GM12878 (cell line): Measurements from ENCODE around the gene CAMKMT. TPM values are rescaled to one million over a fixed set of nuclear protein-coding genes. Genes with fewer than 3 reads are reported as not detected.

ENCODE experiments used
- ATAC-seq: fragments of 200-7000 bp; cut with Tn5 transposase; 3 replicates; pipeline ENCODE4 v1.9.1; 2020; ENCODE audit warnings: mild to moderate bottlenecking, moderate library complexity
- BruUV-seq: library from RNA; stranded (reverse); fragments of 400-500 nt; replicated peaks from 2 replicates; lab custom pipeline; 2021; lab: Mats Ljungman, UMichigan
- CTCF ChIA-PET: fragments of 300-600 bp; sonication (Branson Sonifier 250); formaldehyde crosslinking; extraction: SDS; loops from one replicate; lab custom pipeline; 2021; ENCODE audit warnings: inconsistent platforms; lab: Yijun Ruan, JAX
- POLR2A ChIA-PET: fragments of 350-600 bp; formaldehyde crosslinking; extraction: SDS; loops from one replicate; lab custom pipeline; 2021; ENCODE audit warnings: inconsistent platforms; lab: Charles Lee
- RAD21 ChIA-PET: fragments of 300-600 bp; sonication (Branson Sonifier 250); formaldehyde crosslinking; loops from one replicate; lab custom pipeline; 2023; ENCODE audit warnings: antibody characterized with exemption; ENCODE audit not compliant: unreplicated experiment; lab: Charles Lee
- SMC1A ChIA-PET: fragments of 300-600 bp; sonication (Branson Sonifier 250); formaldehyde crosslinking; loops from one replicate; lab custom pipeline; 2023; ENCODE audit not compliant: unreplicated experiment, uncharacterized antibody; lab: Charles Lee
- DNase-seq: peaks from one replicate; pipeline ENCODE4 v3.0.0-alpha.2; 2011; ENCODE audit warnings: low read depth, low spot score
- FAIRE-seq: peaks from 3 replicates; lab custom pipeline; 2011; peaks lifted over from hg19 to GRCh38; lab: Jason Lieb, UNC
- H2AFZ ChIP-seq: 2 replicates; pipeline ENCODE4 v1.6.0; 2011; ENCODE audit warnings: low read depth, low read length, control low read depth; ENCODE audit not compliant: control insufficient read depth
- H3K27ac ChIP-seq: 2 replicates; pipeline ENCODE4 v1.5.1; 2011; ENCODE audit warnings: control low read depth; ENCODE audit not compliant: control insufficient read depth, insufficient read depth
- H3K27me3 ChIP-seq, 2 experiments: replicated peaks in 1 of 2; 2 replicates each; pipeline versions ENCODE4 v1.6.0 to v1.6.1; 2011; ENCODE audit warnings: low read length in 1 of 2; ENCODE audit not compliant: control insufficient read depth in 2 of 2, insufficient read depth in 2 of 2
- H3K36me3 ChIP-seq, 2 experiments: 2 replicates each; pipeline ENCODE4 v1.5.1; 2011; ENCODE audit warnings: low read length in 1 of 2; ENCODE audit not compliant: control insufficient read depth in 2 of 2, insufficient read depth in 2 of 2
- H3K4me1 ChIP-seq: 2 replicates; pipeline ENCODE4 v1.6.1; 2011; ENCODE audit warnings: mild to moderate bottlenecking, low read length, moderate library complexity, mixed read lengths; ENCODE audit not compliant: control insufficient read depth, insufficient read depth
- H3K4me2 ChIP-seq: 2 replicates; pipeline ENCODE4 v1.6.0; 2011; ENCODE audit warnings: control low read depth; ENCODE audit not compliant: control insufficient read depth, insufficient read depth
- H3K4me3 ChIP-seq: fragments of 200-600 bp; sonication (generic); 2 replicates; pipeline ENCODE4 v1.5.1; 2016
- H3K79me2 ChIP-seq: 2 replicates; pipeline ENCODE4 v1.6.0; 2011; ENCODE audit warnings: low read length; ENCODE audit not compliant: control insufficient read depth, insufficient read depth
- H3K9ac ChIP-seq: 2 replicates; pipeline ENCODE4 v1.8.0; 2011; ENCODE audit warnings: low read length, control low read depth, mixed read lengths; ENCODE audit not compliant: control insufficient read depth, insufficient read depth
- H3K9me3 ChIP-seq: replicated peaks from 3 replicates; pipeline ENCODE4 v1.5.1; 2011; ENCODE audit warnings: mild to moderate bottlenecking, low read length; ENCODE audit not compliant: control insufficient read depth, insufficient read depth
- H4K20me1 ChIP-seq: 2 replicates; pipeline ENCODE4 v1.6.0; 2011; ENCODE audit not compliant: control insufficient read depth, insufficient read depth
- CBFB ChIP-seq: IDR thresholded peaks from 2 replicates; pipeline ENCODE4 v1.6.1; 2016; ENCODE audit warnings: antibody characterized with exemption, low read depth
- E2F8 ChIP-seq: fragments of 450-650 bp; IDR thresholded peaks from 2 replicates; pipeline ENCODE4 v1.6.1; 2018; ENCODE audit warnings: mild to moderate bottlenecking, low read depth, moderate library complexity; ENCODE audit not compliant: partially characterized antibody
- PAX8 ChIP-seq: fragments of 450-650 bp; IDR thresholded peaks from 2 replicates; pipeline ENCODE4 v1.6.1; 2017; ENCODE audit warnings: mild to moderate bottlenecking, moderate library complexity
- SREBF1 ChIP-seq: IDR thresholded peaks from 2 replicates; pipeline ENCODE4 v1.6.1; 2012; ENCODE audit warnings: mild to moderate bottlenecking, low read length
- ZNF207 ChIP-seq: fragments of 450-650 bp; IDR thresholded peaks from 2 replicates; pipeline ENCODE4 v1.6.1; 2014; ENCODE audit warnings: antibody characterized with exemption, mild to moderate bottlenecking, borderline replicate concordance
- ZNF622 ChIP-seq: fragments of 450-650 bp; IDR thresholded peaks from 2 replicates; pipeline ENCODE4 v1.6.1; 2017; ENCODE audit warnings: mild to moderate bottlenecking, inconsistent platforms
- WGBS: methylation state at CpG from one replicate; pipeline ENCODE4 v1.1.6; 2016; ENCODE audit warnings: low lambda C conversion rate; ENCODE audit not compliant: insufficient replicate concordance, insufficient coverage; ENCODE audit errors: missing lambda C conversion rate; 5-methylcytosine and 5-hydroxymethylcytosine counted together
- in situ Hi-C: fragments of 300-500 bp; cut with MboI; formaldehyde crosslinking; loops from 9 replicates; pipeline ENCODE4 v1.14.3; 2018; ENCODE audit warnings: mixed read lengths
- intact Hi-C: fragments of 100-400 bp; cut with micrococcal nuclease; formaldehyde crosslinking; loops from one replicate; pipeline ENCODE4 v1.14.2; 2022; ENCODE audit not compliant: unreplicated experiment
- polyA plus RNA-seq, 11 experiments: library from polyadenylated mRNA; depleted of rRNA in 4 of 11; unstranded in 6 of 11; stranded (reverse) in 5 of 11; fragments of >200 nt; fragmentation: Nextera tagmentation in 4 of 11; fragmentation: Illumina TruSeq in 1 of 11; extraction: Ambion mirVana in 4 of 11; extraction: Trizol in 1 of 11; gene quantifications; 1 replicate in 1 of 11; 2 replicates in 10 of 11; pipeline versions ENCODE4 v1.2.1 to v1.2.3, GENCODE V29; 2011 to 2016; ENCODE audit warnings: inconsistent platforms in 2 of 11, missing spikeins in 2 of 11, low read depth in 1 of 11
- total RNA-seq, 4 experiments: library from RNA; depleted of rRNA in 3 of 4; stranded (reverse); fragments of >200 nt in 3 of 4; fragmentation: Illumina TruSeq in 1 of 4; extraction: Trizol in 1 of 4; gene quantifications; 2 replicates each; pipeline versions ENCODE4 v1.2.1 to v1.2.3, GENCODE V29; 2013 to 2021
- TF ChIP-seq, protein P1 (sequence below): fragments of 450-650 bp; IDR thresholded peaks from 2 replicates; pipeline ENCODE4 v1.6.1; 2017; ENCODE audit warnings: mild to moderate bottlenecking, moderate library complexity

The CAMKMT gene
- total and polyA plus RNA-seq, 10 of the 15 experiments (the other 5 are each of a cell fraction or from before 2014, with no cell fraction given): 2.7 to 16.0 (median 11.8) TPM

GRCh38 chr2:44441200-44441599 is 79.5 kb downstream of the CAMKMT start:
- intact Hi-C loops: no loop called here
- H3K27me3 ChIP-seq: no peaks in the 10 kb centered on the region
- FAIRE-seq (no peak), DNase-seq (no peak), ATAC-seq (no peak)
- TF ChIP-seq, protein P1, sequence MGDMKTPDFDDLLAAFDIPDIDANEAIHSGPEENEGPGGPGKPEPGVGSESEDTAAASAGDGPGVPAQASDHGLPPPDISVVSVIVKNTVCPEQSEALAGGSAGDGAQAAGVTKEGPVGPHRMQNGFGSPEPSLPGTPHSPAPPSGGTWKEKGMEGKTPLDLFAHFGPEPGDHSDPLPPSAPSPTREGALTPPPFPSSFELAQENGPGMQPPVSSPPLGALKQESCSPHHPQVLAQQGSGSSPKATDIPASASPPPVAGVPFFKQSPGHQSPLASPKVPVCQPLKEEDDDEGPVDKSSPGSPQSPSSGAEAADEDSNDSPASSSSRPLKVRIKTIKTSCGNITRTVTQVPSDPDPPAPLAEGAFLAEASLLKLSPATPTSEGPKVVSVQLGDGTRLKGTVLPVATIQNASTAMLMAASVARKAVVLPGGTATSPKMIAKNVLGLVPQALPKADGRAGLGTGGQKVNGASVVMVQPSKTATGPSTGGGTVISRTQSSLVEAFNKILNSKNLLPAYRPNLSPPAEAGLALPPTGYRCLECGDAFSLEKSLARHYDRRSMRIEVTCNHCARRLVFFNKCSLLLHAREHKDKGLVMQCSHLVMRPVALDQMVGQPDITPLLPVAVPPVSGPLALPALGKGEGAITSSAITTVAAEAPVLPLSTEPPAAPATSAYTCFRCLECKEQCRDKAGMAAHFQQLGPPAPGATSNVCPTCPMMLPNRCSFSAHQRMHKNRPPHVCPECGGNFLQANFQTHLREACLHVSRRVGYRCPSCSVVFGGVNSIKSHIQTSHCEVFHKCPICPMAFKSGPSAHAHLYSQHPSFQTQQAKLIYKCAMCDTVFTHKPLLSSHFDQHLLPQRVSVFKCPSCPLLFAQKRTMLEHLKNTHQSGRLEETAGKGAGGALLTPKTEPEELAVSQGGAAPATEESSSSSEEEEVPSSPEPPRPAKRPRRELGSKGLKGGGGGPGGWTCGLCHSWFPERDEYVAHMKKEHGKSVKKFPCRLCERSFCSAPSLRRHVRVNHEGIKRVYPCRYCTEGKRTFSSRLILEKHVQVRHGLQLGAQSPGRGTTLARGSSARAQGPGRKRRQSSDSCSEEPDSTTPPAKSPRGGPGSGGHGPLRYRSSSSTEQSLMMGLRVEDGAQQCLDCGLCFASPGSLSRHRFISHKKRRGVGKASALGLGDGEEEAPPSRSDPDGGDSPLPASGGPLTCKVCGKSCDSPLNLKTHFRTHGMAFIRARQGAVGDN: no peak
- TF ChIP-seq ZNF207 (no peak), ZNF622 (no peak), CBFB (no peak), PAX8 (no peak), E2F8 (no peak), SREBF1 (no peak)
- no peak overlapping the region for H3K27ac ChIP-seq
- BruUV-seq: no TSS peak
- ChIA-PET SMC1A (interaction anchor here (0.7 to 1.9 kb wide), 4 partner anchors 8 to 21 kb away, joined by 3 to 5 read pairs (median 3); no protein-coding TSS in a partner anchor), POLR2A (interaction anchor here (0.5 kb wide), 1 partner anchor 659 kb away, joined by 6 read pairs; no protein-coding TSS in a partner anchor), RAD21 (no interaction called here), CTCF (no interaction called here)
- no peaks in the 10 kb centered on the region for H3K9me3 ChIP-seq
- H3K36me3 ChIP-seq: no peaks in the 10 kb centered on the region
- H3K4me1 ChIP-seq: no peaks in the 10 kb centered on the region
- H4K20me1 ChIP-seq: no peaks in the 10 kb centered on the region
- H2AFZ ChIP-seq: no peak overlapping the region
- H3K4me2 ChIP-seq: no peak overlapping the region
- in situ Hi-C loops: no loop called here
- no peaks in the 10 kb centered on the region for H3K79me2 ChIP-seq
- no peak overlapping the region for H3K4me3 ChIP-seq
- H3K9ac ChIP-seq: no peak overlapping the region
- 95% methylated on average over 4 of the region's 4 CpGs for WGBS
